OCI-LY3 (cell line): ENCODE data around the gene EHHADH.

Experiments
- CTCF ChIP-seq: fragments of 200-600, 300-600 bp; sonication (generic); IDR thresholded peaks from 2 replicates; pipeline ENCODE4 v1.5.1; 2014; ENCODE audit warnings: antibody characterized with exemption, low read length, low read depth
- EZH2phosphoT487 ChIP-seq: fragments of 200-600 bp; shearing (Covaris generic); IDR thresholded peaks from 2 replicates; pipeline ENCODE4 v1.6.1; 2018; ENCODE audit warnings: antibody characterized with exemption, mixed run types, low read depth

- TF ChIP-seq CTCF (no peak), EZH2phosphoT487 (no peak)
Observed at GRCh38 chr3:185208823-185209222, 45.0 kb downstream of the EHHADH start.
